ENCODE measurements around the gene CASR.

Gene CASR

DNA sequence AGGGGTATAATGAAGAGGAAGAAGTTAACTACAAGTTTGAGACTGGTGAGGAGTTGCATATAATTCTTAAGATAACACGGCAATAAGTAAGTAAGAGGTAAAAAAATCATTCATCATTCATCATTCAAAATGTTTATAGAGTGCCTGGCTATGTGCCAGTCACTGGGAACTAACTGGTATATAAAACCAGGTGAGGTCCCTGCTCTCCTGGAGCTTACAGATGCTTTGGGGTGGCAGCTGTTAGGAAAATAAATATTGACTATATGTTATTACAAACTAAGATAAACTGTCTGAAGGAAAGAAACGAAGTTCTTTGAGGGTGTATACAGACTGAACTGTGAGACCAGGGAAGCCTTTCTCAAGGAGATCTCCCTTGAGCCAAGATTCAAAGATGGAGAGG lies 2.9 kb downstream of the CASR start:
- TF ChIP-seq MYC (IDR thresholded peaks at IDR 0.05; ENCODE audit: low read depth, low read length) (no peak), POLR2A (IDR thresholded peaks at IDR 0.05; ENCODE audit: extremely low read depth, insufficient read length) (no peak)
- TF ChIP-seq, protein P1, sequence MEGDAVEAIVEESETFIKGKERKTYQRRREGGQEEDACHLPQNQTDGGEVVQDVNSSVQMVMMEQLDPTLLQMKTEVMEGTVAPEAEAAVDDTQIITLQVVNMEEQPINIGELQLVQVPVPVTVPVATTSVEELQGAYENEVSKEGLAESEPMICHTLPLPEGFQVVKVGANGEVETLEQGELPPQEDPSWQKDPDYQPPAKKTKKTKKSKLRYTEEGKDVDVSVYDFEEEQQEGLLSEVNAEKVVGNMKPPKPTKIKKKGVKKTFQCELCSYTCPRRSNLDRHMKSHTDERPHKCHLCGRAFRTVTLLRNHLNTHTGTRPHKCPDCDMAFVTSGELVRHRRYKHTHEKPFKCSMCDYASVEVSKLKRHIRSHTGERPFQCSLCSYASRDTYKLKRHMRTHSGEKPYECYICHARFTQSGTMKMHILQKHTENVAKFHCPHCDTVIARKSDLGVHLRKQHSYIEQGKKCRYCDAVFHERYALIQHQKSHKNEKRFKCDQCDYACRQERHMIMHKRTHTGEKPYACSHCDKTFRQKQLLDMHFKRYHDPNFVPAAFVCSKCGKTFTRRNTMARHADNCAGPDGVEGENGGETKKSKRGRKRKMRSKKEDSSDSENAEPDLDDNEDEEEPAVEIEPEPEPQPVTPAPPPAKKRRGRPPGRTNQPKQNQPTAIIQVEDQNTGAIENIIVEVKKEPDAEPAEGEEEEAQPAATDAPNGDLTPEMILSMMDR (IDR thresholded peaks at IDR 0.05; ENCODE audit: low read depth, low read length): no peak
- TF ChIP-seq, protein P2, sequence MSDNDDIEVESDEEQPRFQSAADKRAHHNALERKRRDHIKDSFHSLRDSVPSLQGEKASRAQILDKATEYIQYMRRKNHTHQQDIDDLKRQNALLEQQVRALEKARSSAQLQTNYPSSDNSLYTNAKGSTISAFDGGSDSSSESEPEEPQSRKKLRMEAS (IDR thresholded peaks at IDR 0.05; ENCODE audit: low read depth, low read length): no peak
- H3K4me3 ChIP-seq (ENCODE audit: low read depth, low read length): no peak overlapping the region
- no peak for DNase-seq (ENCODE audit: low read depth)

DNA sequence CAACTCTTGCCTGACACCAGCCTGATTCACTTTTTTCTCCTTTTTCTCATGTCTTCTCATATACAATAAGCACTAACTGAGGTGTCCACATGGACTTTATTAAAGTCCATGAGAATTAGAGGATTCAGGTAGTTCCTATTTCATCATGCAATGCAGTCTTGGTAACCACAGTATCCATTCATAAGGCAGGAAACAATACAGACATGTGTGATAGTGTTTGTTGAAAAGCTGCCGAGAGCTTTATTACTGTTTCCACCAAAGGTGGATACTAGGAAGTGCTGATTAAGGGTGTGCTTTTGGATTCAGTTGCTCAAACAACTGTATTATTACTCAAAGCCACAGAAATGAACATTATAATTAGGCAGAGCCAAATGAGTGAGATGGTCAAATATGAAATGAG lies 5.3 kb downstream of the CASR start:
- no peak for DNase-seq (ENCODE audit: low read depth)
- TF ChIP-seq, protein P2 (IDR thresholded peaks at IDR 0.05; ENCODE audit: low read depth, low read length): no peak
- TF ChIP-seq MYC (IDR thresholded peaks at IDR 0.05; ENCODE audit: low read depth, low read length) (no peak), POLR2A (IDR thresholded peaks at IDR 0.05; ENCODE audit: extremely low read depth, insufficient read length) (no peak)
- TF ChIP-seq, protein P1 (IDR thresholded peaks at IDR 0.05; ENCODE audit: low read depth, low read length): no peak

DNA sequence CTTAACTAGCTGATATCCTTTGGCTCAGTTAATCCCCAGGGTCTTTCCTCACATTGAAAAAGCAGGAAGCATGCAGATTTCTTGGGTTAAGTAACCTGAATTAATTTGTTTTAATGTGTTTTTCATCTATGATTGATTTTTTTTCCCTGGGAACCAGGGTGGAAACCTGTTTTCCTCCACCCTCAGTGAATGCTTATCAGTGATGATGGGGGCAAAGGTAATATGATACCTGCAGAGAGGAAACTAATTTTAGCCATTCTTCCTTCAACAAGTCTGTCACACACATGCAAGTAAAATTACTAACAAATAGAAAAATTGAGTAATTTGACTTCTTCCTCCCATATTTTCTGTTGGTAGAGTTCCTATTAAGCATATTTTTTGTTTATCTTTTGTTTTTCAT lies 5.9 kb downstream of the CASR start:
- TF ChIP-seq, protein P1 (IDR thresholded peaks at IDR 0.05; ENCODE audit: low read depth, low read length): no peak
- TF ChIP-seq POLR2A (IDR thresholded peaks at IDR 0.05; ENCODE audit: extremely low read depth, insufficient read length) (no peak), MYC (IDR thresholded peaks at IDR 0.05; ENCODE audit: low read depth, low read length) (no peak)
- TF ChIP-seq, protein P2 (IDR thresholded peaks at IDR 0.05; ENCODE audit: low read depth, low read length): no peak
- H3K4me3 ChIP-seq (ENCODE audit: low read depth, low read length): no peak overlapping the region
- no peak for DNase-seq (ENCODE audit: low read depth)

More for the DNA sequence above, 5.3 kb downstream of the CASR start:
- no peak overlapping the region for H3K4me3 ChIP-seq (ENCODE audit: low read depth, low read length)

DNA sequence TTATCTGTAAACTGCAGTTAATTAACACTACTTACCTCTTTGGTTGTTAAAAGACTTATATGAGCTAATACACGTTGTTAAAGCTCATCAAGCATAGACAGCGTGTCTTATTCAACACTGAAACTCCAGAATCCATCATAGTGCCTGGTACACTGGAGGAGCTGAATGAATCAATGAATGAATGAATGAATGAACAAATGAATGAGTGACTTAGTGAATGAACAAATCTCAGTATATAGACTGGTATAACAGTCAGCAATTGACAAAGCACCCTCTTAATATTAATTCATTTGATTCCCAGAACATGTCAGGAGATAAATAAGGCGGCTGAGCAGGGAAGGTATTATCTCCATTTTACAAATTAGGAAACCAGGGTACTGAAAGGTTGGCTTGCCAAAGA lies 7.1 kb downstream of the CASR start:
- no peak overlapping the region for H3K4me3 ChIP-seq (ENCODE audit: low read depth, low read length)
- TF ChIP-seq, protein P2 (IDR thresholded peaks at IDR 0.05; ENCODE audit: low read depth, low read length): no peak
- no peak for TF ChIP-seq POLR2A (IDR thresholded peaks at IDR 0.05; ENCODE audit: extremely low read depth, insufficient read length)
- TF ChIP-seq, protein P1 (IDR thresholded peaks at IDR 0.05; ENCODE audit: low read depth, low read length): no peak
- no peak for TF ChIP-seq MYC (IDR thresholded peaks at IDR 0.05; ENCODE audit: low read depth, low read length)
- no peak for DNase-seq (ENCODE audit: low read depth)

DNA sequence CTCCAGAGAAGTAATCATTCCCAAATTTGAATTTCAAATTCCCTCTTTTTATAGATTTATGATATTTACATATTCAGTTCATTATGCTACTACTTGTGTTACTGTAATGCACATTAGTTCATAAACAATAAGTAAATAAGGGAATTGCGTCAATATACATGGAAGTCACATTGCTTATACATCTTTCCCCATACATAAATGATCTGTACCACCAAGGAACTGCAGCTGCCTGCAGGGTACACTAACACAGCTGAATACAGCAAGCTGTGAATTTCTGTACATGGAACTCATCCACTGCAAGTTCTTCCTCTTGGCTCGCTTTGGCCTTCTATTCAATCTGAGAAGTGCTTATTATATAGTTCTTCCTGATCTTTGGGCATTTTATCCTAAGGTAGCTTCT lies 15.5 kb downstream of the CASR start:
- no peak for DNase-seq (ENCODE audit: low read depth)
- H3K4me3 ChIP-seq (ENCODE audit: low read depth, low read length): no peak overlapping the region
- TF ChIP-seq, protein P2 (IDR thresholded peaks at IDR 0.05; ENCODE audit: low read depth, low read length): no peak
- TF ChIP-seq POLR2A (IDR thresholded peaks at IDR 0.05; ENCODE audit: extremely low read depth, insufficient read length) (no peak), MYC (IDR thresholded peaks at IDR 0.05; ENCODE audit: low read depth, low read length) (no peak)
- TF ChIP-seq, protein P1 (IDR thresholded peaks at IDR 0.05; ENCODE audit: low read depth, low read length): no peak

DNA sequence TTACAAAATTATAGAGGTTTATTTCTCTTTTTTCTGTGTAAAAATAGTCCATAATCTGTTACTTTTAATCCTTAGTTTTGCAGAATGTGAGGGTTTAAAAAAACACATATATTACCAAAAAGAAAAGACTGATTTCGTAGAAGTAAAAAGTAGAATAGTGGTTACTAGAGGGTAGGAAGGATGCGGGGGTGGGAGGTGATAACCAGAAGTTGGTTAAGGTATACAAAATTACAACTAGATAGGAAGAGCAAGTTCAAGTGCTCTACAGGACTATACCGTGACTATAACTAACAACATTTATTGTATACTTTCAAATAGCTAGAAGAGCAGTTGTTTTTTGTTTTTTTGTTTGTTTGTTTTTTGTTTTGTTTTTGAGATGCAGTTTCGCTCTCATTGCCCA lies 16.1 kb downstream of the CASR start:
- DNase-seq (ENCODE audit: low read depth): no peak
- no peak overlapping the region for H3K4me3 ChIP-seq (ENCODE audit: low read depth, low read length)
- TF ChIP-seq, protein P1 (IDR thresholded peaks at IDR 0.05; ENCODE audit: low read depth, low read length): no peak
- TF ChIP-seq POLR2A (IDR thresholded peaks at IDR 0.05; ENCODE audit: extremely low read depth, insufficient read length) (no peak), MYC (IDR thresholded peaks at IDR 0.05; ENCODE audit: low read depth, low read length) (no peak)
- TF ChIP-seq, protein P2 (IDR thresholded peaks at IDR 0.05; ENCODE audit: low read depth, low read length): no peak
